ENCODE data around the gene RPRD1A. TPM values are rescaled to one million over a fixed set of nuclear protein-coding genes. Genes with fewer than 3 reads are reported as not detected.

The RPRD1A gene
- total and polyA plus RNA-seq, 3 donors from 2014 or later, result 73.4 to 104 (median 98.6) TPM

DNA sequence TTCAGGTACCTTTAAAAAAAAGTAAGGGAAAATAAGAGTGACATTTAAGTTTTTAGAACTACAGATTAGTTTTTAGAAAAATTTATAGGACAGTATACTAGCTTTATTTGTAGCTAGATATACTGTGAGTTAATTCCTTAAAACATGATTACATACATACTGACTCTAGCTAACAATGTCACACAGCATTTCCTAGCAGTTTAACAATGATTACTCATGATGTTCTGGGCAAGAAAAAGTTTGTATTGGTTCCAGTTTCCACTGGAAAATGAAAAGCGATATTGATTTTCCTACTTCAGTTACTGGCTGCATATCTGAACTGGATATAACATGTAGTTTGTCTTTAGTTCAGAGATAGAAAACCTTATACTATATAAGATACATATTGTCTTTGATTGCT, 42.4 kb upstream of the RPRD1A start:
- no peaks in the 10 kb centered on the region for H3K36me3 ChIP-seq (ENCODE audit: low read depth, missing control alignments)
- H3K27me3 ChIP-seq, result no peaks in the 10 kb centered on the region
- WGBS, 2 donors, result 91 to 94% methylated on average over 1 of the region's 1 CpG

DNA sequence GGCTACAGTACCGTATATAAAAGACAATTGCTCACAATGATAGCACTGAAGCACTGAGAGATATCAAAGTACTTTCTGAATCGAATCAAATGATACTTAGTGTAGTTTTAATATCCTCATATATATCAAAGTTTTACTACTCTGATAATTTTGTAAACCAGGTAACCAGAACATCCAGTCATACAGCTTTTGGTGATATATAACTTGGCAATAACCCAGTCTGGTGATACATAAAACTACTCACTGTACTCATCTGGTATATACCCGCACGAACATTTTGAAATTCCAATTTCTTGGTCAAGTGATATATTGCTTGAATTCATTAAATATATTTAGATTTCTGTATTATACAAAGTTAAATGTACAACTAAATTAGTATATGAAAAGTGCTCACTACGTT, 41.2 kb upstream of the RPRD1A start:
- intact Hi-C loops (cut with DNase I; ENCODE audit: low total_unique reads), result no loop called here
- no peak for TF ChIP-seq POLR2A (IDR thresholded peaks at IDR 0.05)
- TF ChIP-seq, protein P1, sequence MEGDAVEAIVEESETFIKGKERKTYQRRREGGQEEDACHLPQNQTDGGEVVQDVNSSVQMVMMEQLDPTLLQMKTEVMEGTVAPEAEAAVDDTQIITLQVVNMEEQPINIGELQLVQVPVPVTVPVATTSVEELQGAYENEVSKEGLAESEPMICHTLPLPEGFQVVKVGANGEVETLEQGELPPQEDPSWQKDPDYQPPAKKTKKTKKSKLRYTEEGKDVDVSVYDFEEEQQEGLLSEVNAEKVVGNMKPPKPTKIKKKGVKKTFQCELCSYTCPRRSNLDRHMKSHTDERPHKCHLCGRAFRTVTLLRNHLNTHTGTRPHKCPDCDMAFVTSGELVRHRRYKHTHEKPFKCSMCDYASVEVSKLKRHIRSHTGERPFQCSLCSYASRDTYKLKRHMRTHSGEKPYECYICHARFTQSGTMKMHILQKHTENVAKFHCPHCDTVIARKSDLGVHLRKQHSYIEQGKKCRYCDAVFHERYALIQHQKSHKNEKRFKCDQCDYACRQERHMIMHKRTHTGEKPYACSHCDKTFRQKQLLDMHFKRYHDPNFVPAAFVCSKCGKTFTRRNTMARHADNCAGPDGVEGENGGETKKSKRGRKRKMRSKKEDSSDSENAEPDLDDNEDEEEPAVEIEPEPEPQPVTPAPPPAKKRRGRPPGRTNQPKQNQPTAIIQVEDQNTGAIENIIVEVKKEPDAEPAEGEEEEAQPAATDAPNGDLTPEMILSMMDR (IDR thresholded peaks at IDR 0.05), result no peak
- no peaks in the 10 kb centered on the region for H3K36me3 ChIP-seq (ENCODE audit: low read depth, missing control alignments)
- WGBS, 2 donors, result 83 to 89% methylated on average over 5 of the region's 5 CpGs
- H3K4me1 ChIP-seq, result no peaks in the 10 kb centered on the region
- no peaks in the 10 kb centered on the region for H3K27me3 ChIP-seq
- DNase-seq, result no peak
- no peak overlapping the region for H3K27ac ChIP-seq
- no peaks in the 10 kb centered on the region for H3K9me3 ChIP-seq
- no peak overlapping the region for H3K4me3 ChIP-seq

More for the DNA sequence above, 42.4 kb upstream of the RPRD1A start:
- no peak for DNase-seq
- no peaks in the 10 kb centered on the region for H3K4me1 ChIP-seq
- H3K9me3 ChIP-seq, result no peaks in the 10 kb centered on the region
- intact Hi-C loops (cut with DNase I; ENCODE audit: low total_unique reads), result no loop called here
- TF ChIP-seq, protein P1 (IDR thresholded peaks at IDR 0.05), result no peak
- no peak for TF ChIP-seq POLR2A (IDR thresholded peaks at IDR 0.05)
- H3K4me3 ChIP-seq, result no peak overlapping the region
- H3K27ac ChIP-seq, result no peak overlapping the region

DNA sequence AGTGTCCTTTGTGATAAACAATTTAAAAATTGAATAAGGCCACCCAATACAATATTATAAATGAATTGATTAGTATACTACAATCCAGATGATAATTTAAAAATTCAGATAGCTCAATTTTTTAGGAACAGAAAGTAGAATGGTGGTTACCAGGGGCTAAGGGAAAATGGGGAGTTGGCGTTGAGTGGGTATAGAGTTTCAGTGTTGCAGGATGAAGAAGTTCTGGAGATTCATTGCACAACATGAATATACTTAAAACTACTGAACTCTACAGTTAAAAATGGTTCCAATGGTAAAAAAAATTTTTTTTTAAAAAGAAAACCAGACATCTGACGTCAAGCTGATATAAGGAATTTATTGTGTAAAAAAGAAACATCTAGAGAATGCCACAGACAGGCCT, 40.8 kb upstream of the RPRD1A start:
- no peaks in the 10 kb centered on the region for H3K27me3 ChIP-seq
- H3K9me3 ChIP-seq, result no peaks in the 10 kb centered on the region
- no peak overlapping the region for H3K27ac ChIP-seq
- no peaks in the 10 kb centered on the region for H3K4me1 ChIP-seq
- DNase-seq, result no peak
- intact Hi-C loops (cut with DNase I; ENCODE audit: low total_unique reads), result no loop called here
- no peak overlapping the region for H3K4me3 ChIP-seq
- WGBS, 2 donors, result 44 to 46% methylated on average over 2 of the region's 2 CpGs
- H3K36me3 ChIP-seq (ENCODE audit: low read depth, missing control alignments), result no peaks in the 10 kb centered on the region
- TF ChIP-seq, protein P1 (IDR thresholded peaks at IDR 0.05), result no peak
- TF ChIP-seq POLR2A (IDR thresholded peaks at IDR 0.05), result no peak

DNA sequence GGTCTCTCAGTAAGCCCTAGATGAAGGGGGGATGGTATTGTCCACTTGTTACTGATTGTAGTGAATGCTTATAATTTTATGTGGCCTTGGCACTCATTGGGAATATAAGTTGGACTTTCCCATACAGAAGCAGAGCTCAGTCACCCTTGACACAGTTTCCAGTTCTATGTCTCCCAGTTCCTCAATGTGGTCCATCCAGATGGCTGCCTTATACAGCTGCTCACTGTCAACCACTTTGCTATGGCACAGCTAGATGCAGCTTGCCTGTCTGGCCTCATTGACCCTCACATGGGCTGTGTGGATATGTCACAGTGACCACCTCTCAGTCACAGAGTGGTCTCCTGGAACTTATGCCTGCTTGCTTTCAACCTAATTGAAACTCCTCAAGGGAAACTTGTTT, 40.1 kb upstream of the RPRD1A start:
- Histone ChIP-seq H3K4me3 (no peak overlapping the region), H3K4me1 (no peaks in the 10 kb centered on the region), H3K27me3 (no peaks in the 10 kb centered on the region), H3K9me3 (no peaks in the 10 kb centered on the region), H3K36me3 (ENCODE audit: low read depth, missing control alignments) (no peaks in the 10 kb centered on the region), H3K27ac (no peak overlapping the region)
- DNase-seq, result no peak
- TF ChIP-seq, protein P1 (IDR thresholded peaks at IDR 0.05), result no peak
- TF ChIP-seq POLR2A (IDR thresholded peaks at IDR 0.05), result no peak
- intact Hi-C loops (cut with DNase I; ENCODE audit: low total_unique reads), result no loop called here

DNA sequence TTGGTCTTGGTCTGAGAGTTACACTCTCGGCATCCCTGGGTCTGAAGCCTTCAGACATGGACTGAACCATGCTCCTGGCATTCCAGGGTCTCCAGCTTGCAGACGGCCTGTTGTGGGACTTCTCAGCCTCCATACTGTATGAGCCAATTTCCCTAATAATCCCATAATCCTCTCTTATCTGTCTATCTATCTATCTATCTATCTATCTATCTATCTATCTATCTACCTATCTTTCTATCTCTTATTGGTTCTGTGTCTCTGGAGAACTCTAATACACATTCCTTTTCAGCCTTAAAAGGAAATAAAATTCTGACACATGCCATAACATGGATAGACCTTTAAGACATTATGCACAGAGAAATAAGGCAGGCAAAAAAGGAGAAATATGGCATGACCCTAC, 37.4 kb upstream of the RPRD1A start:
- H3K4me3 ChIP-seq, result no peak overlapping the region
- DNase-seq, result no peak
- no peak overlapping the region for H3K27ac ChIP-seq
- H3K27me3 ChIP-seq, result no peaks in the 10 kb centered on the region
- no peaks in the 10 kb centered on the region for H3K9me3 ChIP-seq
- intact Hi-C loops (cut with DNase I; ENCODE audit: low total_unique reads), result no loop called here
- WGBS, 2 donors, result 81 to 96% methylated on average over 2 of the region's 2 CpGs
- no peaks in the 10 kb centered on the region for H3K4me1 ChIP-seq
- no peaks in the 10 kb centered on the region for H3K36me3 ChIP-seq (ENCODE audit: low read depth, missing control alignments)
- TF ChIP-seq POLR2A (IDR thresholded peaks at IDR 0.05), result no peak
- TF ChIP-seq, protein P1 (IDR thresholded peaks at IDR 0.05), result no peak

Data from testis (tissue), 3 donors.